WERI-Rb-1 (cell line): ENCODE results near the gene RPTOR.

Experiments used
- DNase-seq: peaks from one replicate; pipeline ENCODE4 v3.0.0-alpha.2; 2020
- H3K27ac ChIP-seq: fragments of 250-450 bp; sonication (Bioruptor Pico); 2 replicates; pipeline ENCODE4 v1.5.1; 2020; ENCODE audit warnings: mild to moderate bottlenecking, moderate library complexity
- H3K27me3 ChIP-seq: fragments of 250-450 bp; sonication (Bioruptor Pico); 2 replicates; pipeline ENCODE4 v1.5.1; 2021; ENCODE audit warnings: mild to moderate bottlenecking, low read depth, moderate library complexity; ENCODE audit not compliant: insufficient read depth, severe bottlenecking
- H3K36me3 ChIP-seq: fragments of 250-450 bp; sonication (Bioruptor Pico); 2 replicates; pipeline ENCODE4 v1.5.1; 2020; ENCODE audit warnings: mild to moderate bottlenecking, moderate library complexity
- H3K4me3 ChIP-seq: 2 replicates; pipeline ENCODE4 v1.5.1; 2011; ENCODE audit warnings: low read depth, mild to moderate bottlenecking, control low read depth, low read length
- H3K9me3 ChIP-seq: fragments of 250-450 bp; sonication (Bioruptor Pico); 2 replicates; pipeline ENCODE4 v1.5.1; 2021; ENCODE audit warnings: mild to moderate bottlenecking, moderate library complexity; ENCODE audit not compliant: severe bottlenecking
- TF ChIP-seq, protein P1 (sequence below): IDR thresholded peaks from 2 replicates; pipeline ENCODE4 v1.5.1; 2011; ENCODE audit warnings: low read depth, mild to moderate bottlenecking, control low read depth, inconsistent platforms, low read length

Gene RPTOR

DNA sequence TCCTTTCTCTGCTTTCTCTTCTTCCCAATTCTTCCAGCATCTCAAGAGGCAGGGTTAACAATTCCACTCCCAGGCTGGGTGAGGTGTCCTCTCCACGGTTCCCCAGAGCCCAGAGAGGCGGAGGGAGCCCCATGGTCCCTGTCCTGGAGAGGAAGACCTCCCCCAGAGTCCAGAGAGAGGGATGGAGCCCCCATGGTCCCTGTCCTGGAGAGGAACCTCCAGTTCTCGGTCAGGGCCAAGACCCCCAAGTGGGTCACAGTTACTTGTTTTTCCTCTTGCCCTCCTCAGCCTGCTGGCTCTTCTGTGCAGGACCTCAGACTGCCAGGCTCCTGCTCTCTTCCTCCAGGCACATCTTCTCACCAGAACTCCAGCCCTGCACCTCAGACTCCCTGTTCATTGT, 135.2 kb downstream of the RPTOR start:
- no peaks in the 10 kb centered on the region for H3K27me3 ChIP-seq
- H3K4me3 ChIP-seq = no peak overlapping the region
- TF ChIP-seq, protein P1, sequence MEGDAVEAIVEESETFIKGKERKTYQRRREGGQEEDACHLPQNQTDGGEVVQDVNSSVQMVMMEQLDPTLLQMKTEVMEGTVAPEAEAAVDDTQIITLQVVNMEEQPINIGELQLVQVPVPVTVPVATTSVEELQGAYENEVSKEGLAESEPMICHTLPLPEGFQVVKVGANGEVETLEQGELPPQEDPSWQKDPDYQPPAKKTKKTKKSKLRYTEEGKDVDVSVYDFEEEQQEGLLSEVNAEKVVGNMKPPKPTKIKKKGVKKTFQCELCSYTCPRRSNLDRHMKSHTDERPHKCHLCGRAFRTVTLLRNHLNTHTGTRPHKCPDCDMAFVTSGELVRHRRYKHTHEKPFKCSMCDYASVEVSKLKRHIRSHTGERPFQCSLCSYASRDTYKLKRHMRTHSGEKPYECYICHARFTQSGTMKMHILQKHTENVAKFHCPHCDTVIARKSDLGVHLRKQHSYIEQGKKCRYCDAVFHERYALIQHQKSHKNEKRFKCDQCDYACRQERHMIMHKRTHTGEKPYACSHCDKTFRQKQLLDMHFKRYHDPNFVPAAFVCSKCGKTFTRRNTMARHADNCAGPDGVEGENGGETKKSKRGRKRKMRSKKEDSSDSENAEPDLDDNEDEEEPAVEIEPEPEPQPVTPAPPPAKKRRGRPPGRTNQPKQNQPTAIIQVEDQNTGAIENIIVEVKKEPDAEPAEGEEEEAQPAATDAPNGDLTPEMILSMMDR = no peak
- no peaks in the 10 kb centered on the region for H3K9me3 ChIP-seq
- H3K27ac ChIP-seq = no peak overlapping the region
- H3K36me3 ChIP-seq = peaks cover 10% of the 10 kb centered on the region
- DNase-seq = no peak

DNA sequence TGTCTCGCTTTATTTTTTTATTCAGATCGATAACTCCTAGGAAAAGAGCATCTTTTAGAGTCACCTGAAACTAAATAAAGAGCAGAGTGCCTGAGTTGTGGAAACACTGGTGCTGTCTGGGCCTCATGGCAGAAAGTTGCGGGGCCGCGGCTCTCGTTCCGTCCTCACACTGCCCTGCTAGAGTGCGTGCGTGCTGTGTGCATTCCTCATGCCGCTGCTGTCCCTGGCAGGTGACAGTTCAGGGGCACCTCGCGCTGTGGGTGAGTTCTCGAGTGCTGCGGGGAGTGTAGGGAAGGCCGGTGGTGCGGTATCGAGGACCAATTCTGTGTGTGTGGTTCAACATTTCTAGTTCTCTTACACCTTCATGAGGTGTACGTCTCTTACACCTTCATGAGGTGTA, 136.6 kb downstream of the RPTOR start:
- Histone ChIP-seq H3K36me3 (peaks cover 11% of the 10 kb centered on the region), H3K9me3 (no peaks in the 10 kb centered on the region), H3K27me3 (no peaks in the 10 kb centered on the region), H3K4me3 (no peak overlapping the region), H3K27ac (no peak overlapping the region)
- no peak for DNase-seq
- TF ChIP-seq, protein P1 = no peak

DNA sequence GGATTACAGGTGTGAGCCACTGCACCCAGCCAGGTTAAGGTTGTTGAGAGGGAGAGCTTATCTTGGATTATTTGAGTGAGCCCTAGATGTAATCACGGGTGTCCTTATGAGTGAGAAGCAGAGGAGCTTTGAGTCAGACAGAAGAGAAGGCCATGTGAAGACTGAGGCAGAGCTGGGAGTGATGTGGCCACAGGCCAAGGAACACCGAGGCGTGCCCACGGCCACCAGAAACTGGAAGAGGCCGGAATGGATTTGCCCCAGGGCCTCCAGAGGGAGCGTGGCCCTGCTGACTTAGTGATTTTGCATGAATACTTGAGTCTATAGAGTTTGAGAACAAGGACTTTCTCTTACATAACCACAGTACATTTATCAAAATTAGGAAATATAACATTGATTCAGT, 137.7 kb downstream of the RPTOR start:
- Histone ChIP-seq H3K9me3 (no peaks in the 10 kb centered on the region), H3K27ac (no peak overlapping the region), H3K4me3 (no peak overlapping the region), H3K27me3 (no peaks in the 10 kb centered on the region), H3K36me3 (peaks cover 11% of the 10 kb centered on the region)
- no peak for DNase-seq
- TF ChIP-seq, protein P1 = no peak

DNA sequence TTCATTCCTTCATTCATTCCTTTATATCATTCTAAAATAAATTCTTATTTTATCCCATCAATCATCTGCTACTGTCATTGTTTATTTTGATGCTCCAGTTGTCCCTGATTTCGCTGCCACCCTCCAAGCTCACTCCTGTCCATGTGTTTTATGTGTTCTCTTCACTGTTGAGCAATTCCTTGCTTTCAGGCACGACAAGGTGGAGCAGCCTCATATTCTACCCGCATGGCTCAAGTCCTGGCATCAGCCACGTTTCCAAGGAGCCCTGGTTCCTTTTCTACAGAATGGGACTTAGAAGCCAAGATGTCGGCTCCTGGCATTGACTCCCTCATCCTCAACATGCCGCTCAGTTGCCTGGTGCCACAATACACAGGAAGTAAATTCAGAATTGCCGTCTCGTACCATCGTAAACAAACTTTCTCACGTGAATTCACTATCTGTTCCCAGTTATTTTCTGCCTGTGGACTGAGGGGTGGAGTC, 139.0 kb downstream of the RPTOR start:
- no peak for DNase-seq
- Histone ChIP-seq H3K36me3 (peaks cover 16% of the 10 kb centered on the region), H3K27ac (no peak overlapping the region), H3K9me3 (no peaks in the 10 kb centered on the region), H3K27me3 (no peaks in the 10 kb centered on the region), H3K4me3 (no peak overlapping the region)
- TF ChIP-seq, protein P1 = no peak

DNA sequence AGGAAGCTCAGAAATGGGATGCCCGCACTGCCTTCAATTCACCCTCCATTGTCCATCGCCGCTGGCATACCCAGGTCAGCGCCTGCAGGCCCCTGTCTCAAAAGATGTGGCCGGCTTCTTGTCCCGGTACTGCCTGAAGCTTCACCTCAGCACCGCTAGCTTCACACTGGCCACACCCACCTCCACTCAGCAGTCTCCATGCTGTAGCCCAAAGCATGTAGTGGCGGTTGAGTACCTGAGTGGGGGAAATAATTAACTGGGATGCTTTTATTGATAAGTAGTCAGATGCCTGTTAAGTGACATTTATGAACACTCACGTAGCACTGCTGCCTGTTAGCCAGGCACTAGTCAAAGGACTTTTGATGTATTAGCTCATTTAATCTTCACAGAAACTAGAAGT, 143.2 kb downstream of the RPTOR start:
- DNase-seq = no peak
- H3K36me3 ChIP-seq = peaks cover 23% of the 10 kb centered on the region
- no peaks in the 10 kb centered on the region for H3K27me3 ChIP-seq
- H3K4me3 ChIP-seq = no peak overlapping the region
- H3K27ac ChIP-seq = no peak overlapping the region
- H3K9me3 ChIP-seq = no peaks in the 10 kb centered on the region
- TF ChIP-seq, protein P1 = no peak

DNA sequence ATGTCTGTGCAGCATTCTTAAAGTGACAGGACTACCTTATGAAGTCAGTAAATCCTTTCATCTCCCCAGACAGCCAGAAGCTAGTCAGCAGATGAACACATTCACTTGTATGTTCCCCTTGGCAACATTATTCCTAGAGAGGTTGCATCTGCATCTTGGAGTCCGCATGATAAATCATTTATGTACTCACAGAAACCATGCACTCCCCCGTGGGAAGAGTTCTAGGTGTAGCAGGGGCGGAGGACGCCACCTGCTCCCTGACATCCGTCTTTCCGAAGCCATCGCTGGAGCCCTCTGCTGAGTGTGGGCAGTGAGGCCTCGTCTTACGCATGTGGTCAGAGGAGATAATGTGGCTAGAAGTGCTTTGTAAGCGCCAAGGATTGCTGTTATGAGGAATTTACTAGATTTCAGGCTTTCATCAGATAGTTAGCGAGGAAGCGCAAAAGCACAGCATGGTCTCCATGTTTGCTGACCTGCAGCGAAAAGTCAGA, 144.5 kb downstream of the RPTOR start:
- no peaks in the 10 kb centered on the region for H3K27me3 ChIP-seq
- peaks cover 16% of the 10 kb centered on the region; the same call in 1 of the 2 replicates for H3K36me3 ChIP-seq
- no peaks in the 10 kb centered on the region for H3K9me3 ChIP-seq
- no peak overlapping the region for H3K4me3 ChIP-seq
- no peak for DNase-seq
- TF ChIP-seq, protein P1 = no peak
- peak overlapping the region; percentile 5; the same call in 1 of the 2 replicates for H3K27ac ChIP-seq
